ENCODE results near the gene CCT3. TPM values are rescaled to one million over a fixed set of nuclear protein-coding genes. Genes with fewer than 3 reads are reported as not detected.

Gene CCT3
- total and polyA plus RNA-seq, 10 of the 15 experiments (the other 5 are each of a cell fraction or from before 2014, with no cell fraction given), result 319 to 585 (median 427) TPM

DNA sequence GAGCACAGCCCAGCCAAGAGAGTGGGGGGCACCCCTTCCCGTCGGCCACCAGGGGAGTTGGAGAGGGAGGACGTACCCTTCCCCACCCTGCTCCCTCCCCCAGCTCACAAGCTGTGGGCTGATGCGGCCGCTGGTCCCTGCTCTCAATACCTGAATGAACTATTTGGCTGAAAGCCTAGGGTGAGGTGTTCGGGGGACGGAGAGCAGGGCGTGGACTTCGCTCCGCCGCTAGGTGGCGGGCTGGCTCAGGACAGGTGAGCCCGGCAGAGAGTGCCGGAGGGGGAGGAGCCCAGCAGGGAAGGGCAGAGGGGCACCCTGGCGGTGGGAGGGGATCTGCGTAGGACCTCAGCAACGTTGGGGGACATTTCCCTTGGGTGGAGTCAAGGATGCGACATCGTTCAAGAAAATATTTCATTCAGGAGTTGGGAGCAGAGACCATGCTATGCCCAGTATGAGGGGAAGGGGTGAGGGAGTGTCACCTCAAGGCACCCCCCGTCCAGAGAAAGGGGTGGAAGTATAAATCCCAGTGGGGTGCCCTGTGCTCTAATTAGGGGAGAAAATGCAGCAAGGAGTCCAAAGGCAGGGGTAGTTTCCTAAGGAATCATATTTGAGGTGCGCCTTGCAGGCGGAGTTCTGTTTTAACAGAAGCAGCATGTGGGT is 18.9 kb upstream of the CCT3 start:
- Histone ChIP-seq H3K27ac (ENCODE audit: control insufficient read depth, insufficient read depth) (no peak overlapping the region), H3K4me1 (ENCODE audit: control insufficient read depth, insufficient read depth, low read length) (0 out of 2 replicates have a peak, but pooled peaks cover 2% of the 10 kb centered on the region), H3K9me3 (replicated peaks; ENCODE audit: control insufficient read depth, insufficient read depth, low read length) (no peaks in the 10 kb centered on the region), H3K9ac (ENCODE audit: control insufficient read depth, insufficient read depth, low read length) (no peak overlapping the region), H3K4me3 (no peak overlapping the region), H4K20me1 (ENCODE audit: control insufficient read depth, insufficient read depth) (no peaks in the 10 kb centered on the region), H3K36me3 (ENCODE audit: control insufficient read depth in 2 of 2, insufficient read depth in 2 of 2, low read length in 1 of 2) (no peaks in the 10 kb centered on the region), H3K4me2 (ENCODE audit: control insufficient read depth, insufficient read depth) (no peak overlapping the region), H3K79me2 (ENCODE audit: control insufficient read depth, insufficient read depth, low read length) (no peaks in the 10 kb centered on the region), H2AFZ (ENCODE audit: control insufficient read depth, low read depth, low read length) (no peak overlapping the region), H3K27me3 (replicated peaks in 1 of 2; ENCODE audit: control insufficient read depth in 2 of 2, insufficient read depth in 2 of 2, low read length in 1 of 2) (peaks cover 2% of the 10 kb centered on the region in 2 experiments; a peak in 2 of 4 replicates)
- POLR2A ChIA-PET, result no interaction called here
- in situ Hi-C loops (cut with MboI), result no loop called here
- SMC1A ChIA-PET (ENCODE audit: uncharacterized antibody, unreplicated experiment), result no interaction called here
- peak; percentile 100 for ATAC-seq
- intact Hi-C loops (cut with micrococcal nuclease; ENCODE audit: unreplicated experiment), result loop anchor here (1.0 kb wide), 1 partner anchor 87 kb away; no protein-coding TSS in a partner anchor
- RAD21 ChIA-PET (ENCODE audit: unreplicated experiment), result interaction anchor here (1.0 to 1.4 kb wide), 2 partner anchors 16 to 29 kb away, joined by 3 read pairs; no protein-coding TSS in a partner anchor
- WGBS (ENCODE audit: insufficient coverage, insufficient replicate concordance, low lambda C conversion rate, missing lambda C conversion rate), result 11% methylated on average over 22 of the region's 22 CpGs
- no peak for DNase-seq (ENCODE audit: low read depth, low spot score)
- no TSS peak for BruUV-seq (replicated peaks)
- CTCF ChIA-PET, result interaction anchor here (0.8 to 3.2 kb wide), 3 partner anchors 55 to 235 kb away, joined by 3 to 25 read pairs (median 4); partner anchors contain the start of gene NAXE
- peak; percentile 82 for FAIRE-seq
- TF ChIP-seq RELA (IDR thresholded peaks at IDR 0.05; ENCODE audit: borderline replicate concordance, partially characterized antibody) (no peak), SIN3A (IDR thresholded peaks at IDR 0.05; ENCODE audit: low read depth, low read length) (peak; percentile 38; the same call in 1 of the 2 replicates), ZNF24 (IDR thresholded peaks at IDR 0.05) (0 out of 2 replicates have a peak, but pooled peaks have one; percentile 11), FOS (IDR thresholded peaks at IDR 0.05; ENCODE audit: borderline replicate concordance, extremely low read depth, insufficient read length) (no peak), RAD21 (IDR thresholded peaks at IDR 0.05; ENCODE audit: insufficient read depth, low read depth, low read length) (peak; percentile 53; the same call in 1 of the 2 replicates), SREBF2 (IDR thresholded peaks at IDR 0.05; ENCODE audit: low read length) (no peak), SMARCA5 (IDR thresholded peaks at IDR 0.05) (peak; percentile 66), BHLHE40 (IDR thresholded peaks at IDR 0.05; ENCODE audit: borderline replicate concordance in 1 of 2, low read depth in 2 of 2, low read length in 1 of 2) (peak in 1 of 2 experiments; percentile 28; a peak in 1 of 4 replicates), TCF12 (IDR thresholded peaks at IDR 0.05; ENCODE audit: low read depth, low read length) (no peak), NFXL1 (IDR thresholded peaks at IDR 0.05; ENCODE audit: borderline replicate concordance) (peak; percentile 41; the same call in 1 of the 2 replicates), MAX (IDR thresholded peaks at IDR 0.05; ENCODE audit: low read depth, low read length) (0 out of 2 replicates have a peak, but pooled peaks have one; percentile 21), POLR2AphosphoS2 (IDR thresholded peaks at IDR 0.05; ENCODE audit: low read depth, low read length) (no peak), YY1 (IDR thresholded peaks at IDR 0.05; ENCODE audit: low read depth, low read length) (peak; percentile 46; the same call in 1 of the 2 replicates), MEF2B (IDR thresholded peaks at IDR 0.05; ENCODE audit: partially characterized antibody, poor library complexity, severe bottlenecking) (no peak), ZNF217 (IDR thresholded peaks at IDR 0.05) (no peak)
- TF ChIP-seq, protein P1, sequence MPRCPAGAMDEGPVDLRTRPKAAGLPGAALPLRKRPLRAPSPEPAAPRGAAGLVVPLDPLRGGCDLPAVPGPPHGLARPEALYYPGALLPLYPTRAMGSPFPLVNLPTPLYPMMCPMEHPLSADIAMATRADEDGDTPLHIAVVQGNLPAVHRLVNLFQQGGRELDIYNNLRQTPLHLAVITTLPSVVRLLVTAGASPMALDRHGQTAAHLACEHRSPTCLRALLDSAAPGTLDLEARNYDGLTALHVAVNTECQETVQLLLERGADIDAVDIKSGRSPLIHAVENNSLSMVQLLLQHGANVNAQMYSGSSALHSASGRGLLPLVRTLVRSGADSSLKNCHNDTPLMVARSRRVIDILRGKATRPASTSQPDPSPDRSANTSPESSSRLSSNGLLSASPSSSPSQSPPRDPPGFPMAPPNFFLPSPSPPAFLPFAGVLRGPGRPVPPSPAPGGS (IDR thresholded peaks at IDR 0.05; ENCODE audit: borderline replicate concordance, insufficient read depth, low read depth, low read length, poor library complexity, severe bottlenecking), result no peak
- TF ChIP-seq, protein P2, sequence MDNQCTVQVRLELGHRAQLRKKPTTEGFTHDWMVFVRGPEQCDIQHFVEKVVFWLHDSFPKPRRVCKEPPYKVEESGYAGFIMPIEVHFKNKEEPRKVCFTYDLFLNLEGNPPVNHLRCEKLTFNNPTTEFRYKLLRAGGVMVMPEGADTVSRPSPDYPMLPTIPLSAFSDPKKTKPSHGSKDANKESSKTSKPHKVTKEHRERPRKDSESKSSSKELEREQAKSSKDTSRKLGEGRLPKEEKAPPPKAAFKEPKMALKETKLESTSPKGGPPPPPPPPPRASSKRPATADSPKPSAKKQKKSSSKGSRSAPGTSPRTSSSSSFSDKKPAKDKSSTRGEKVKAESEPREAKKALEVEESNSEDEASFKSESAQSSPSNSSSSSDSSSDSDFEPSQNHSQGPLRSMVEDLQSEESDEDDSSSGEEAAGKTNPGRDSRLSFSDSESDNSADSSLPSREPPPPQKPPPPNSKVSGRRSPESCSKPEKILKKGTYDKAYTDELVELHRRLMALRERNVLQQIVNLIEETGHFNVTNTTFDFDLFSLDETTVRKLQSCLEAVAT (IDR thresholded peaks at IDR 0.05), result no peak
- TF ChIP-seq, protein P3, sequence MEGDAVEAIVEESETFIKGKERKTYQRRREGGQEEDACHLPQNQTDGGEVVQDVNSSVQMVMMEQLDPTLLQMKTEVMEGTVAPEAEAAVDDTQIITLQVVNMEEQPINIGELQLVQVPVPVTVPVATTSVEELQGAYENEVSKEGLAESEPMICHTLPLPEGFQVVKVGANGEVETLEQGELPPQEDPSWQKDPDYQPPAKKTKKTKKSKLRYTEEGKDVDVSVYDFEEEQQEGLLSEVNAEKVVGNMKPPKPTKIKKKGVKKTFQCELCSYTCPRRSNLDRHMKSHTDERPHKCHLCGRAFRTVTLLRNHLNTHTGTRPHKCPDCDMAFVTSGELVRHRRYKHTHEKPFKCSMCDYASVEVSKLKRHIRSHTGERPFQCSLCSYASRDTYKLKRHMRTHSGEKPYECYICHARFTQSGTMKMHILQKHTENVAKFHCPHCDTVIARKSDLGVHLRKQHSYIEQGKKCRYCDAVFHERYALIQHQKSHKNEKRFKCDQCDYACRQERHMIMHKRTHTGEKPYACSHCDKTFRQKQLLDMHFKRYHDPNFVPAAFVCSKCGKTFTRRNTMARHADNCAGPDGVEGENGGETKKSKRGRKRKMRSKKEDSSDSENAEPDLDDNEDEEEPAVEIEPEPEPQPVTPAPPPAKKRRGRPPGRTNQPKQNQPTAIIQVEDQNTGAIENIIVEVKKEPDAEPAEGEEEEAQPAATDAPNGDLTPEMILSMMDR (IDR thresholded peaks at IDR 0.05 in 2 of 3, conservative IDR thresholded peaks at IDR 0.05 in 1 of 3; ENCODE audit: control insufficient read depth in 2 of 3, extremely low read depth in 1 of 3, insufficient read depth in 1 of 3, low read depth in 3 of 3, low read length in 3 of 3), result peak; percentile 89 to 98 (median 95); a peak in 5 of 6 replicates

Measured in GM12878 (cell line).